Measurements from ENCODE around the gene PRRC1. TPM values are rescaled to one million over a fixed set of nuclear protein-coding genes. Genes with fewer than 3 reads are reported as not detected.

The PRRC1 gene
- total and polyA plus RNA-seq, 2 experiments from 2014 or later = 53.9 to 105 TPM

DNA sequence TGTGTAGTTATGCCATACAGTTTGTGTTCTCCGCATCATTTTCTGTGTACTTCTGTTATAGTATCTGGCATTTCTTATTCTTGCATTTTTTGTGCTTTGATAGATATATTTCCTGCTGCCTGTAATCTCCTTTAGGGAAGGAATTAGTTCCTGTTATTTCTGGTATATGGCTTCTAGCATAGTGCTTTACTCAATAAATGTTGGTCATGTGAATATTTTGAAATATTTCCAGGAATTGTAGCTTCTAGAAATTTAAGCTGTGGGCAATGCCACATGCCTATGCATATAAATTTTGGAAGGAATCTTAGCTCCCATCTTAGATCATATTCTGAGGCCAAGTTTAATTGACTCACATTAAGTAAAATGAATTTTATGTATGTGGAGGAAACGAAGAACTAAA, 11.5 kb upstream of the PRRC1 start:
- no peaks in the 10 kb centered on the region for H3K79me2 ChIP-seq
- H3K9me2 ChIP-seq (replicated peaks; ENCODE audit: insufficient read depth) = no peaks in the 10 kb centered on the region
- H4K20me1 ChIP-seq (ENCODE audit: insufficient read depth, poor library complexity, severe bottlenecking) = no peaks in the 10 kb centered on the region
- no peaks in the 10 kb centered on the region for H3K9me3 ChIP-seq (ENCODE audit: low read depth)
- no peak overlapping the region for H3K27ac ChIP-seq
- no peak overlapping the region for H2AFZ ChIP-seq
- no peaks in the 10 kb centered on the region for H3K36me3 ChIP-seq (replicated peaks; ENCODE audit: insufficient read depth, low read depth)
- DNase-seq (ENCODE audit: low spot score) = no peak
- TF ChIP-seq EZH2phosphoT487 (IDR thresholded peaks at IDR 0.05; ENCODE audit: low read depth, severe bottlenecking, unreplicated experiment) = no peak
- TF ChIP-seq EZH2 (IDR thresholded peaks at IDR 0.05; ENCODE audit: borderline replicate concordance) = no peak
- TF ChIP-seq CTCF (IDR thresholded peaks at IDR 0.05; ENCODE audit: poor library complexity) = no peak
- H3K4me2 ChIP-seq = no peak overlapping the region
- H3K4me3 ChIP-seq = no peak overlapping the region
- 91% methylated on average over 2 of the region's 2 CpGs for WGBS (ENCODE audit: low lambda C conversion rate, missing lambda C conversion rate)
- H3K27me3 ChIP-seq = no peaks in the 10 kb centered on the region
- no peaks in the 10 kb centered on the region for H3K4me1 ChIP-seq (ENCODE audit: insufficient read depth)

DNA sequence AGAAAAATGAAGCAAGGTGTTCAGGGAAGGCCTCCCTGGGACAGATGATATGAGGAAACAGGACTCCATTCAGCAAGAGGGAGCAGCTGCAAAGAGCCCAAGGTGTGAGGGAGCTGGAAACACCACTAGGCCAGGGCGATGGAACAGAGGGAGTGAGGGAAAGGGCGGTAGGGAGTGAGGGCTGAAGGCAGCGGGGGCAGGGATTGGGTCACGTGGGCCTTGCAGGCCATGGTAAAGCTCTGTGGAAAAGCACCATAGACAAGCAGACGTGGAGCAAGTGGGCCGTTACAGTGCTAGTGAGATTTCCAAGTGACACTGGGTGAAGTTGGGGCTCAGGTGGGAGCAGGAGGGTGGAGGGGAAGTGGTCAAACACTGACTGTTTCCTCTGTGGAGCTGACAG, 10.8 kb upstream of the PRRC1 start:
- no peak for DNase-seq (ENCODE audit: low spot score)
- Histone ChIP-seq H3K79me2 (no peaks in the 10 kb centered on the region), H3K9me3 (ENCODE audit: low read depth) (no peaks in the 10 kb centered on the region), H3K9me2 (replicated peaks; ENCODE audit: insufficient read depth) (no peaks in the 10 kb centered on the region), H4K20me1 (ENCODE audit: insufficient read depth, poor library complexity, severe bottlenecking) (no peaks in the 10 kb centered on the region), H3K4me2 (no peak overlapping the region), H3K27ac (no peak overlapping the region), H3K27me3 (no peaks in the 10 kb centered on the region), H3K36me3 (replicated peaks; ENCODE audit: insufficient read depth, low read depth) (no peaks in the 10 kb centered on the region), H3K4me1 (ENCODE audit: insufficient read depth) (no peaks in the 10 kb centered on the region), H3K4me3 (no peak overlapping the region), H2AFZ (no peak overlapping the region)
- TF ChIP-seq CTCF (IDR thresholded peaks at IDR 0.05; ENCODE audit: poor library complexity) (no peak), EZH2 (IDR thresholded peaks at IDR 0.05; ENCODE audit: borderline replicate concordance) (no peak), EZH2phosphoT487 (IDR thresholded peaks at IDR 0.05; ENCODE audit: low read depth, severe bottlenecking, unreplicated experiment) (no peak)
- 87% methylated on average over 6 of the region's 6 CpGs for WGBS (ENCODE audit: low lambda C conversion rate, missing lambda C conversion rate)

- H3K9me3 ChIP-seq (ENCODE audit: low read depth) = no peaks in the 10 kb centered on the region
- no peaks in the 10 kb centered on the region for H3K79me2 ChIP-seq
- TF ChIP-seq CTCF (IDR thresholded peaks at IDR 0.05; ENCODE audit: poor library complexity) = no peak
- TF ChIP-seq EZH2phosphoT487 (IDR thresholded peaks at IDR 0.05; ENCODE audit: low read depth, severe bottlenecking, unreplicated experiment) = no peak
- TF ChIP-seq EZH2 (IDR thresholded peaks at IDR 0.05; ENCODE audit: borderline replicate concordance) = no peak
- H2AFZ ChIP-seq = no peak overlapping the region
- WGBS (ENCODE audit: low lambda C conversion rate, missing lambda C conversion rate) = 66% methylated on average over 2 of the region's 2 CpGs
- H3K4me1 ChIP-seq (ENCODE audit: insufficient read depth) = no peaks in the 10 kb centered on the region
- no peak for DNase-seq (ENCODE audit: low spot score)
- H3K9me2 ChIP-seq (replicated peaks; ENCODE audit: insufficient read depth) = no peaks in the 10 kb centered on the region
- H4K20me1 ChIP-seq (ENCODE audit: insufficient read depth, poor library complexity, severe bottlenecking) = no peaks in the 10 kb centered on the region
- H3K4me3 ChIP-seq = no peak overlapping the region
- no peaks in the 10 kb centered on the region for H3K27me3 ChIP-seq
- H3K27ac ChIP-seq = no peak overlapping the region
- no peaks in the 10 kb centered on the region for H3K36me3 ChIP-seq (replicated peaks; ENCODE audit: insufficient read depth, low read depth)
- H3K4me2 ChIP-seq = no peak overlapping the region
These were observed 8.6 kb upstream of the PRRC1 start for GRCh38 chr5:127508644-127509373.

All from hepatocyte (in vitro differentiated cells).